HL-60/S4 treated with retinoic acid at 250 ng/mL for 4 days and 3 days (cell line): ENCODE measurements around the gene SAT2.
"Not testable (repeated sequence)": the region's sequence is repeated elsewhere in the genome, so short reads cannot be mapped to it uniquely, and the experiment has no call there.

Source experiments
- in situ Hi-C: fragments of 300-500 bp; cut with MboI; formaldehyde crosslinking; loops from 2 replicates; pipeline ENCODE4 v1.7.0; 2022; ENCODE audit warnings: low sequenced_read_pairs

SAT2 gene

GRCh38 chr17:7627250-7628121, at the start of gene SAT2:
Gene SAT2 (minus strand): TSS chr17:7627821. CDS start chr17:7627635, 186 bp downstream.
- in situ Hi-C loops = no loop called here

- in situ Hi-C loops = no loop called here
Measured at GRCh38 chr17:7676533-7676932, 48.9 kb upstream of the SAT2 start.

GRCh38 chr17:7674934-7675333, 47.3 kb upstream of the SAT2 start:
- in situ Hi-C loops = no loop called here

GRCh38 chr17:7673239-7673638, 45.6 kb upstream of the SAT2 start:
- in situ Hi-C loops = no loop called here

GRCh38 chr17:7668482-7668881, 40.9 kb upstream of the SAT2 start:
- in situ Hi-C loops = no loop called here

- in situ Hi-C loops = no loop called here
Measured at GRCh38 chr17:7667656-7668406, 40.2 kb upstream of the SAT2 start.

GRCh38 chr17:7656958-7657609, 29.5 kb upstream of the SAT2 start:
- in situ Hi-C loops = no loop called here

GRCh38 chr17:7655541-7655840, 27.9 kb upstream of the SAT2 start:
- in situ Hi-C loops = no loop called here

GRCh38 chr17:7654832-7655540, 27.4 kb upstream of the SAT2 start:
- in situ Hi-C loops = no loop called here

- in situ Hi-C loops = no loop called here
Measured at GRCh38 chr17:7652388-7653356, 25.1 kb upstream of the SAT2 start.

- in situ Hi-C loops = no loop called here
Measured at GRCh38 chr17:7651665-7652387, 24.2 kb upstream of the SAT2 start.

GRCh38 chr17:7651097-7651664, 23.6 kb upstream of the SAT2 start:
- in situ Hi-C loops = no loop called here

- in situ Hi-C loops = no loop called here
Measured at GRCh38 chr17:7650509-7651096, 23.0 kb upstream of the SAT2 start, which contains the start of gene ATP1B2. Gene ATP1B2 (plus strand): TSS chr17:7650926. CDS start chr17:7651519, 593 bp downstream.

GRCh38 chr17:7647018-7647417, 19.4 kb upstream of the SAT2 start:
- in situ Hi-C loops = no loop called here

- in situ Hi-C loops = no loop called here
Measured at GRCh38 chr17:7646457-7646856, 18.8 kb upstream of the SAT2 start.

- in situ Hi-C loops = no loop called here
Measured at GRCh38 chr17:7644775-7645174, 17.2 kb upstream of the SAT2 start.

GRCh38 chr17:7641635-7642034, 14.0 kb upstream of the SAT2 start:
- in situ Hi-C loops = not testable (repeated sequence)

GRCh38 chr17:7640783-7641182, 13.2 kb upstream of the SAT2 start:
- in situ Hi-C loops = no loop called here
